ENCODE data around the gene PSMB5. TPM values are rescaled to one million over a fixed set of nuclear protein-coding genes. Genes with fewer than 3 reads are reported as not detected.

PSMB5 gene
- total and polyA plus RNA-seq, 2 of the 13 experiments (the other 11 are each of a cell fraction or from before 2014, with no cell fraction given) = 705 to 871 TPM

- TF ChIP-seq, protein P1, sequence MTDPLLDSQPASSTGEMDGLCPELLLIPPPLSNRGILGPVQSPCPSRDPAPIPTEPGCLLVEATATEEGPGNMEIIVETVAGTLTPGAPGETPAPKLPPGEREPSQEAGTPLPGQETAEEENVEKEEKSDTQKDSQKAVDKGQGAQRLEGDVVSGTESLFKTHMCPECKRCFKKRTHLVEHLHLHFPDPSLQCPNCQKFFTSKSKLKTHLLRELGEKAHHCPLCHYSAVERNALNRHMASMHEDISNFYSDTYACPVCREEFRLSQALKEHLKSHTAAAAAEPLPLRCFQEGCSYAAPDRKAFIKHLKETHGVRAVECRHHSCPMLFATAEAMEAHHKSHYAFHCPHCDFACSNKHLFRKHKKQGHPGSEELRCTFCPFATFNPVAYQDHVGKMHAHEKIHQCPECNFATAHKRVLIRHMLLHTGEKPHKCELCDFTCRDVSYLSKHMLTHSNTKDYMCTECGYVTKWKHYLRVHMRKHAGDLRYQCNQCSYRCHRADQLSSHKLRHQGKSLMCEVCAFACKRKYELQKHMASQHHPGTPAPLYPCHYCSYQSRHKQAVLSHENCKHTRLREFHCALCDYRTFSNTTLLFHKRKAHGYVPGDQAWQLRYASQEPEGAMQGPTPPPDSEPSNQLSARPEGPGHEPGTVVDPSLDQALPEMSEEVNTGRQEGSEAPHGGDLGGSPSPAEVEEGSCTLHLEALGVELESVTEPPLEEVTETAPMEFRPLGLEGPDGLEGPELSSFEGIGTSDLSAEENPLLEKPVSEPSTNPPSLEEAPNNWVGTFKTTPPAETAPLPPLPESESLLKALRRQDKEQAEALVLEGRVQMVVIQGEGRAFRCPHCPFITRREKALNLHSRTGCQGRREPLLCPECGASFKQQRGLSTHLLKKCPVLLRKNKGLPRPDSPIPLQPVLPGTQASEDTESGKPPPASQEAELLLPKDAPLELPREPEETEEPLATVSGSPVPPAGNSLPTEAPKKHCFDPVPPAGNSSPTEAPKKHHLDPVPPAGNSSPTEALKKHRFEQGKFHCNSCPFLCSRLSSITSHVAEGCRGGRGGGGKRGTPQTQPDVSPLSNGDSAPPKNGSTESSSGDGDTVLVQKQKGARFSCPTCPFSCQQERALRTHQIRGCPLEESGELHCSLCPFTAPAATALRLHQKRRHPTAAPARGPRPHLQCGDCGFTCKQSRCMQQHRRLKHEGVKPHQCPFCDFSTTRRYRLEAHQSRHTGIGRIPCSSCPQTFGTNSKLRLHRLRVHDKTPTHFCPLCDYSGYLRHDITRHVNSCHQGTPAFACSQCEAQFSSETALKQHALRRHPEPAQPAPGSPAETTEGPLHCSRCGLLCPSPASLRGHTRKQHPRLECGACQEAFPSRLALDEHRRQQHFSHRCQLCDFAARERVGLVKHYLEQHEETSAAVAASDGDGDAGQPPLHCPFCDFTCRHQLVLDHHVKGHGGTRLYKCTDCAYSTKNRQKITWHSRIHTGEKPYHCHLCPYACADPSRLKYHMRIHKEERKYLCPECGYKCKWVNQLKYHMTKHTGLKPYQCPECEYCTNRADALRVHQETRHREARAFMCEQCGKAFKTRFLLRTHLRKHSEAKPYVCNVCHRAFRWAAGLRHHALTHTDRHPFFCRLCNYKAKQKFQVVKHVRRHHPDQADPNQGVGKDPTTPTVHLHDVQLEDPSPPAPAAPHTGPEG (CRISPR knock-in tag; IDR thresholded peaks at IDR 0.05) = 0 out of 2 replicates have a peak, but pooled peaks have one; percentile 13
Observed at GRCh38 chr14:23033801-23034497, 751 bp downstream of the PSMB5 start (continued).

DNA sequence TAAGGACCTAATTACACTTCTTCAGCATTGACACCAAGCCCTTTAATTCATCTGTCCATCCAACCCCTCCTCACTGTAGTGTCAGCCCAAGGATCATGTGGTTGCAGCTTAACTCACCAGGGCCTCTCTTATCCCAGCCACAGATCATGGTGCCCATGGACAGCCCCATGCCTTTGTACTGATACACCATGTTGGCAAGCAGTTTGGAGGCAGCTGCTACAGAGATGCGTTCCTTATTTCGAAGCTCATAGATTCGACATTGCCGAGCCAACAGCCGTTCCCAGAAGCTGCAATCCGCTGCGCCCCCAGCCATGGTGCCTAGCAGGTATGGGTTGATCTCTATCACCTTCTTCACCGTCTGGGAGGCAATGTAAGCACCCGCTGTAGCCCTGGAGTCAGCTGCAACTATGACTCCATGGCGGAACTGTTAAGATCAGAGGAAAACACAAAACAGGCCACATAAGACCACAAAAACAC is 1.4 kb downstream of the PSMB5 start:
- H3K27ac ChIP-seq (ENCODE audit: extremely low read length, insufficient read depth, low read length) = no peak overlapping the region
- WGBS (ENCODE audit: low lambda C conversion rate) = 97% methylated on average over 10 of the region's 10 CpGs
- H4K20me1 ChIP-seq (ENCODE audit: insufficient read depth, low read length) = no peaks in the 10 kb centered on the region
- peak overlapping the region; percentile 78 to 86 (median 80) for H3K4me3 ChIP-seq (replicated peaks in 1 of 3; ENCODE audit: insufficient read depth in 1 of 3, low read depth in 2 of 3, low read length in 3 of 3)
- FAIRE-seq (no peak), DNase-seq (ENCODE audit: low spot score) (no peak), ATAC-seq (no peak)
- H3K4me2 ChIP-seq (ENCODE audit: low read depth, low read length) = peak overlapping the region; percentile 92
- in situ Hi-C loops (cut with HindIII; ENCODE audit: extremely low pct_ligation_motif_present, low pct_unique_long_range_greater_than_20kb) (no loop called here), intact Hi-C loops (cut with micrococcal nuclease; ENCODE audit: unreplicated experiment) (no loop called here)
- no peak overlapping the region for H2AFZ ChIP-seq (ENCODE audit: low read length)
- H3K4me1 ChIP-seq (ENCODE audit: insufficient read depth, low read length) = peaks cover 50% of the 10 kb centered on the region
- CTCF ChIA-PET (ENCODE audit: low intra/inter-chr PET ratio, low total read pairs) = no interaction called here
- POLR2A ChIA-PET = interaction anchor here (0.7 to 15.1 kb wide), 16 partner anchors 9 to 76 kb away, joined by 3 to 203 read pairs (median 6); partner anchors contain the start of genes ACIN1, AJUBA, C14orf119 and HAUS4
- H3K27me3 ChIP-seq (ENCODE audit: control insufficient read depth in 1 of 2, insufficient read depth in 2 of 2, low read length in 2 of 2) = no peaks in the 10 kb centered on the region; a peak in 1 of 5 replicates
- no TSS peak for BruUV-seq (replicated peaks)
- H3K9ac ChIP-seq (ENCODE audit: insufficient read depth, low read depth, low read length) = peak overlapping the region; percentile 97
- no peaks in the 10 kb centered on the region for H3K9me3 ChIP-seq (ENCODE audit: low read length)
- H3K36me3 ChIP-seq (replicated peaks in 1 of 2; ENCODE audit: control insufficient read depth in 1 of 2, insufficient read depth in 2 of 2, low read length in 2 of 2) = peaks cover 24 to 39% of the 10 kb centered on the region in 2 experiments
- peaks cover 46% of the 10 kb centered on the region for H3K79me2 ChIP-seq (ENCODE audit: insufficient read depth, low read length)
- TF ChIP-seq DPF2 (CRISPR knock-in tag; IDR thresholded peaks at IDR 0.05; ENCODE audit: borderline replicate concordance, low read depth) (0 out of 2 replicates have a peak, but pooled peaks have one; percentile 41), ZNF101 (CRISPR knock-in tag; IDR thresholded peaks at IDR 0.05; ENCODE audit: borderline replicate concordance, low read depth) (no peak), MAX (IDR thresholded peaks at IDR 0.05) (no peak), ZFP37 (CRISPR knock-in tag; IDR thresholded peaks at IDR 0.05; ENCODE audit: borderline replicate concordance) (no peak), CHD4 (IDR thresholded peaks at IDR 0.05; ENCODE audit: borderline replicate concordance, low read length) (no peak), HOXA3 (CRISPR knock-in tag; IDR thresholded peaks at IDR 0.05) (peak; percentile 43; the same call in 1 of the 2 replicates), ZNF709 (CRISPR knock-in tag; IDR thresholded peaks at IDR 0.05) (no peak)
- TF ChIP-seq, protein P2, sequence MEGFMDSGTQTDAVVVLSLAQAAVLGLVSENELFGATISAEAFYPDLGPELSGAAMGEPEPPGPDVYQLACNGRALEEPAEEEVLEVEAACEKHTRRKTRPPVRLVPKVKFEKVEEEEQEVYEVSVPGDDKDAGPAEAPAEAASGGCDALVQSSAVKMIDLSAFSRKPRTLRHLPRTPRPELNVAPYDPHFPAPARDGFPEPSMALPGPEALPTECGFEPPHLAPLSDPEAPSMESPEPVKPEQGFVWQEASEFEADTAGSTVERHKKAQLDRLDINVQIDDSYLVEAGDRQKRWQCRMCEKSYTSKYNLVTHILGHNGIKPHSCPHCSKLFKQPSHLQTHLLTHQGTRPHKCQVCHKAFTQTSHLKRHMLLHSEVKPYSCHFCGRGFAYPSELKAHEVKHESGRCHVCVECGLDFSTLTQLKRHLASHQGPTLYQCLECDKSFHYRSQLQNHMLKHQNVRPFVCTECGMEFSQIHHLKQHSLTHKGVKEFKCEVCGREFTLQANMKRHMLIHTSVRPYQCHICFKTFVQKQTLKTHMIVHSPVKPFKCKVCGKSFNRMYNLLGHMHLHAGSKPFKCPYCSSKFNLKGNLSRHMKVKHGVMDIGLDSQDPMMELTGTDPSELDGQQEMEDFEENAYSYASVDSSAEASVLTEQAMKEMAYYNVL (CRISPR knock-in tag; IDR thresholded peaks at IDR 0.05; ENCODE audit: borderline replicate concordance) = no peak
- TF ChIP-seq, protein P3, sequence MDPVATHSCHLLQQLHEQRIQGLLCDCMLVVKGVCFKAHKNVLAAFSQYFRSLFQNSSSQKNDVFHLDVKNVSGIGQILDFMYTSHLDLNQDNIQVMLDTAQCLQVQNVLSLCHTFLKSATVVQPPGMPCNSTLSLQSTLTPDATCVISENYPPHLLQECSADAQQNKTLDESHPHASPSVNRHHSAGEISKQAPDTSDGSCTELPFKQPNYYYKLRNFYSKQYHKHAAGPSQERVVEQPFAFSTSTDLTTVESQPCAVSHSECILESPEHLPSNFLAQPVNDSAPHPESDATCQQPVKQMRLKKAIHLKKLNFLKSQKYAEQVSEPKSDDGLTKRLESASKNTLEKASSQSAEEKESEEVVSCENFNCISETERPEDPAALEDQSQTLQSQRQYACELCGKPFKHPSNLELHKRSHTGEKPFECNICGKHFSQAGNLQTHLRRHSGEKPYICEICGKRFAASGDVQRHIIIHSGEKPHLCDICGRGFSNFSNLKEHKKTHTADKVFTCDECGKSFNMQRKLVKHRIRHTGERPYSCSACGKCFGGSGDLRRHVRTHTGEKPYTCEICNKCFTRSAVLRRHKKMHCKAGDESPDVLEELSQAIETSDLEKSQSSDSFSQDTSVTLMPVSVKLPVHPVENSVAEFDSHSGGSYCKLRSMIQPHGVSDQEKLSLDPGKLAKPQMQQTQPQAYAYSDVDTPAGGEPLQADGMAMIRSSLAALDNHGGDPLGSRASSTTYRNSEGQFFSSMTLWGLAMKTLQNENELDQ (CRISPR knock-in tag; IDR thresholded peaks at IDR 0.05; ENCODE audit: borderline replicate concordance) = 0 out of 2 replicates have a peak, but pooled peaks have one; percentile 38
